HEK293 (cell line): ENCODE data around the gene SLC2A5.

Experiments
- CTCF ChIA-PET: fragments of 350-600 bp; formaldehyde crosslinking; extraction: SDS; loops from one replicate; lab custom pipeline; 2021; ENCODE audit warnings: antibody characterized with exemption; lab: Yijun Ruan, JAX
- POLR2A ChIA-PET: fragments of 300-600 bp; formaldehyde crosslinking; extraction: SDS; loops from one replicate; lab custom pipeline; 2020; ENCODE audit warnings: antibody characterized with exemption, inconsistent platforms; lab: Yijun Ruan, JAX
- H3K27ac ChIP-seq: fragments of 200-500 bp; sonication (Bioruptor generic); 2 replicates; pipeline ENCODE4 v1.5.1; 2014; ENCODE audit warnings: low read depth, low read length, control low read depth, inconsistent platforms; ENCODE audit errors: extremely low read depth
- H3K36me3 ChIP-seq, 2 experiments: fragments of 200-500 bp in 1 of 2; sonication (Bioruptor generic) in 1 of 2; 1 replicate in 1 of 2; 2 replicates in 1 of 2; pipeline ENCODE4 v1.5.1; 2014 to 2017; ENCODE audit warnings: inconsistent platforms in 2 of 2, low read length in 2 of 2; ENCODE audit not compliant: control insufficient read depth in 2 of 2, insufficient read depth in 1 of 2
- H3K4me1 ChIP-seq: fragments of 200-500 bp; sonication (Bioruptor generic); 2 replicates; pipeline ENCODE4 v1.5.1; 2014; ENCODE audit warnings: mild to moderate bottlenecking, low read length, inconsistent platforms; ENCODE audit not compliant: control insufficient read depth, insufficient read depth
- H3K4me3 ChIP-seq: 2 replicates; pipeline ENCODE4 v1.5.1; 2011; ENCODE audit warnings: low read depth, mild to moderate bottlenecking, control low read depth, low read length, moderate library complexity
- H3K9me3 ChIP-seq: fragments of 200-500 bp; sonication (Bioruptor generic); 2 replicates; pipeline ENCODE4 v1.5.1; 2014; ENCODE audit warnings: low read depth, low read length, inconsistent platforms; ENCODE audit not compliant: control insufficient read depth, insufficient read depth
- MYNN ChIP-seq: fragments of 450-650 bp; formaldehyde crosslinking; IDR thresholded peaks from 2 replicates; pipeline ENCODE4 v1.5.1; 2016; ENCODE audit warnings: missing biosample characterization, missing genetic modification characterization, borderline replicate concordance
- RBAK ChIP-seq: fragments of 450-650 bp; formaldehyde crosslinking; IDR thresholded peaks from 2 replicates; pipeline ENCODE4 v1.5.1; 2016; ENCODE audit warnings: missing biosample characterization, missing genetic modification characterization
- REST ChIP-seq: fragments of 450-650 bp; formaldehyde crosslinking; IDR thresholded peaks from 2 replicates; pipeline ENCODE4 v1.5.1; 2016; ENCODE audit warnings: missing biosample characterization, missing genetic modification characterization
- SETDB1 ChIP-seq: IDR thresholded peaks from one replicate; pipeline ENCODE4 v1.6.1; 2017; ENCODE audit warnings: mild to moderate bottlenecking, low read length, moderate library complexity, mixed read lengths; ENCODE audit not compliant: insufficient read length
- TRIM28 ChIP-seq: IDR thresholded peaks from 2 replicates; pipeline ENCODE4 v1.6.1; 2011; ENCODE audit warnings: low read length, control low read depth, borderline replicate concordance
- TSHZ1 ChIP-seq: fragments of 450-650 bp; formaldehyde crosslinking; IDR thresholded peaks from 2 replicates; pipeline ENCODE4 v1.5.1; 2016; ENCODE audit warnings: missing biosample characterization, missing genetic modification characterization, borderline replicate concordance
- ZBTB17 ChIP-seq: fragments of 450-650 bp; formaldehyde crosslinking; IDR thresholded peaks from 2 replicates; pipeline ENCODE4 v1.5.1; 2016; ENCODE audit warnings: missing biosample characterization, missing genetic modification characterization
- ZBTB6 ChIP-seq: fragments of 450-650 bp; formaldehyde crosslinking; IDR thresholded peaks from 2 replicates; pipeline ENCODE4 v1.5.1; 2017; ENCODE audit warnings: missing biosample characterization, missing genetic modification characterization
- ZNF114 ChIP-seq: fragments of 450-650 bp; formaldehyde crosslinking; IDR thresholded peaks from 2 replicates; pipeline ENCODE4 v1.5.0; 2017; ENCODE audit warnings: missing biosample characterization, missing genetic modification characterization
- ZNF280D ChIP-seq: fragments of 450-650 bp; formaldehyde crosslinking; IDR thresholded peaks from 2 replicates; pipeline ENCODE4 v1.5.1; 2016; ENCODE audit warnings: missing biosample characterization, missing genetic modification characterization
- ZNF350 ChIP-seq: fragments of 450-650 bp; formaldehyde crosslinking; IDR thresholded peaks from 2 replicates; pipeline ENCODE4 v1.5.0; 2017; ENCODE audit warnings: missing biosample characterization, mild to moderate bottlenecking, missing genetic modification characterization
- ZNF433 ChIP-seq: fragments of 450-650 bp; formaldehyde crosslinking; IDR thresholded peaks from 2 replicates; pipeline ENCODE4 v1.5.1; 2016; ENCODE audit warnings: missing biosample characterization, missing genetic modification characterization, low read depth
- ZNF449 ChIP-seq: fragments of 450-650 bp; formaldehyde crosslinking; IDR thresholded peaks from 2 replicates; pipeline ENCODE4 v1.5.1; 2017; ENCODE audit warnings: missing biosample characterization, mild to moderate bottlenecking, missing genetic modification characterization, moderate library complexity
- ZNF529 ChIP-seq: fragments of 450-650 bp; formaldehyde crosslinking; IDR thresholded peaks from 2 replicates; pipeline ENCODE4 v1.5.1; 2017; ENCODE audit warnings: missing genetic modification characterization, missing biosample characterization; ENCODE audit not compliant: insufficient replicate concordance
- ZNF555 ChIP-seq: fragments of 450-650 bp; formaldehyde crosslinking; conservative IDR thresholded peaks from 2 replicates; pipeline ENCODE4 v1.5.1; 2017; ENCODE audit warnings: missing biosample characterization, mild to moderate bottlenecking, missing genetic modification characterization, inconsistent platforms
- ZNF626 ChIP-seq: fragments of 450-650 bp; sonication (Bioruptor Pico); formaldehyde crosslinking; IDR thresholded peaks from 2 replicates; pipeline ENCODE4 v1.5.1; 2018; ENCODE audit warnings: missing biosample characterization, missing genetic modification characterization, inconsistent platforms
- ZNF777 ChIP-seq: fragments of 450-650 bp; formaldehyde crosslinking; IDR thresholded peaks from 2 replicates; pipeline ENCODE4 v1.5.1; 2017; ENCODE audit warnings: missing biosample characterization, missing genetic modification characterization, borderline replicate concordance

SLC2A5 gene

GRCh38 chr1:9097947-9098705, 28.7 kb upstream of the SLC2A5 start (continued):
- TF ChIP-seq ZNF777 (no peak), REST (tag by site-specific recombination) (no peak), RBAK (no peak), MYNN (tag by site-specific recombination) (no peak)
- TF ChIP-seq, all 188 proteins: peak for 0

- POLR2A ChIA-PET, result no interaction called here
Observed at GRCh38 chr1:9095818-9096217, 26.4 kb upstream of the SLC2A5 start.

More at GRCh38 chr1:9095818-9096217, 26.4 kb upstream of the SLC2A5 start:
- Histone ChIP-seq H3K4me1 (no peaks in the 10 kb centered on the region), H3K9me3 (no peaks in the 10 kb centered on the region), H3K36me3 (no peaks in the 10 kb centered on the region), H3K4me3 (no peak overlapping the region), H3K27ac (no peak overlapping the region)
- TF ChIP-seq TSHZ1 (tag by site-specific recombination) (0 out of 2 replicates have a peak, but pooled peaks have one; percentile 23), ZNF626 (tag by site-specific recombination) (peak; percentile 81; the same call in 1 of the 2 replicates), ZNF529 (peak; percentile 62), ZBTB17 (no peak), ZNF280D (tag by site-specific recombination) (peak; percentile 86), SETDB1 (peak; percentile 98), ZNF449 (no peak), ZBTB6 (tag by site-specific recombination) (no peak), ZNF555 (0 out of 2 replicates have a peak, but pooled peaks have one; percentile 8), TRIM28 (peak; percentile 96), ZNF433 (tag by site-specific recombination) (no peak), ZNF350 (tag by site-specific recombination) (no peak), ZNF114 (tag by site-specific recombination) (no peak)
- CTCF ChIA-PET, result interaction anchor here (1.1 kb wide), 1 partner anchor 14 kb away, joined by 4 read pairs; no protein-coding TSS in a partner anchor
